ACC112 (cell line): ENCODE data around the gene FBN1.
A peak's percentile ranks its signal among the peaks of the same experiment; 100 is the strongest.

Experiments used
- H2AFZ ChIP-seq: fragments of 200-600 bp; sonication (generic); one replicate; pipeline ENCODE4 v1.6.0; 2017; ENCODE audit warnings: antibody characterized with exemption, low read length; ENCODE audit not compliant: unreplicated experiment
- H3K27ac ChIP-seq: fragments of 200-600 bp; sonication (generic); 2 replicates; pipeline ENCODE4 v1.5.1; 2014; ENCODE audit warnings: low read depth, mild to moderate bottlenecking, antibody characterized with exemption, low read length, moderate library complexity
- H3K27me3 ChIP-seq: fragments of 200-600 bp; sonication (generic); 2 replicates; pipeline ENCODE4 v1.6.1; 2014; ENCODE audit warnings: mild to moderate bottlenecking, antibody characterized with exemption, low read length, moderate library complexity, mixed read lengths; ENCODE audit not compliant: insufficient read depth
- H3K36me3 ChIP-seq: fragments of 200-600 bp; sonication (generic); 2 replicates; pipeline ENCODE4 v1.6.1; 2016; ENCODE audit warnings: mild to moderate bottlenecking, antibody characterized with exemption, low read length, moderate library complexity, mixed read lengths; ENCODE audit not compliant: insufficient read depth
- H3K4me1 ChIP-seq: fragments of 200-600 bp; sonication (generic); one replicate; pipeline ENCODE4 v1.6.1; 2016; ENCODE audit warnings: low read length, mixed read lengths; ENCODE audit not compliant: insufficient read depth, unreplicated experiment, control insufficient read depth
- H3K4me3 ChIP-seq: fragments of 200-600 bp; sonication (generic); 2 replicates; pipeline ENCODE4 v1.5.1; 2014; ENCODE audit warnings: mild to moderate bottlenecking, low read depth, low read length
- H3K79me2 ChIP-seq: fragments of 200-600 bp; sonication (generic); one replicate; pipeline ENCODE4 v1.6.0; 2016; ENCODE audit warnings: low read length; ENCODE audit not compliant: control insufficient read depth, unreplicated experiment, insufficient read depth

FBN1 gene

DNA sequence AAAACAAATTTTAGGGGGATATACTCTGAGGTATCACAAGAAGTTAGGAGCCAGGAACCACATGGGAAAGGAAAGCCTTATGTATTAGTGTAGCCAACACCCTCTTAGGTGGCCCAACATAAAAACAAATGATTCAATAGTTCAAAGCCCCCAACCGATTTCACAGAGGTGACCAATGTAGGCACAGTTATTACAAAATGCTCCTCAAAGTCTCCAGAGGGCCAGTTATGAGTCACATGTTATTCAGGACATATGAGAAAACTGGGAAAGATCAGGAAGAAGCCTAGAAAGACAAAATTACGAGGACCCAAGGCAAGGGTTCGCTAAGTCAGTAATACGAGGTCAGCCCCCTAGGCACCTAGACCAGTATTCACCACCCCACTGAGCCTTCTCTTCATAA lies 29.9 kb upstream of the FBN1 start:
- Histone ChIP-seq H3K79me2 (no peaks in the 10 kb centered on the region), H3K27me3 (no peaks in the 10 kb centered on the region), H3K36me3 (no peaks in the 10 kb centered on the region), H3K27ac (peak overlapping the region; percentile 99), H3K4me3 (no peak overlapping the region; the same call in 1 of the 2 replicates), H2AFZ (no peak overlapping the region), H3K4me1 (peaks cover 57% of the 10 kb centered on the region)

DNA sequence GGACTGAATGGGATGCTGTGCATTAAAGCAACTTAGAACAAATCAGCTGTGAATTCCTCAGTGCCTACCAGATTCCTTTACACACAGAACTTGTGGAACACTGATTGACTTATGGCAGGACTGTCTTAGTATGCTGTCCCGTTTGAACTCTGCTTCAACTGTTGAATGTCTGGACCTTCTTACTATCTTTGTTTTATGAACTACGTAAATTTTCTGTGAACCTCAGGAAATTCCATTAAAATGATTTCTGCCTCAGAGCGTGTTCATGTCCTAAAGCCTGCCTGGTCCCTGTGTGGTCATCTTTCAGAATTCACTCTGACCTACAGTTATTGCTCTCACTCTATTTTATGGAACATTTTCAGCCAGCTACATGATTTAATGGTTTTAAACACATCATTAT lies 29.4 kb upstream of the FBN1 start:
- no peaks in the 10 kb centered on the region for H3K27me3 ChIP-seq
- H2AFZ ChIP-seq: peak overlapping the region; percentile 42
- peaks cover 56% of the 10 kb centered on the region for H3K4me1 ChIP-seq
- no peaks in the 10 kb centered on the region for H3K79me2 ChIP-seq
- H3K4me3 ChIP-seq: no peak overlapping the region
- H3K36me3 ChIP-seq: no peaks in the 10 kb centered on the region
- peak overlapping the region; percentile 99 for H3K27ac ChIP-seq

DNA sequence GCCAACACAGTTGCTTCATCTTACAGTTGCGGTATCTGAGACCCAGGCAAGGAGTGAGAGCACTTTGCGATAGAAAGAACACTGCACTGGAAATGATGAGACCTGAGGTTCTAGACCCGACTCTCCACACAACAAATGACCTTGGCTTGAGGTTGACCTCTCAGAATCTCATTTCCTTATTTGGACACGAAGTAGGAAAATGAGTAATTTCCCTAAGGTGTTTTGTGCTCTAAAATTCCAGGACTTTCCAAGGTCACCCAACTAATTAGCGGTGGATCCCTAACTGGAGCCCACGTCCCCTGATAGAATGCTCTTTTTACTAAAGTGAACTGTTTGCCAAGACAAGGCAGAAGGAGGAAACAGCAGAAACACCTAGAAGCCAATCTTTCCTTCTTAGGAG lies 26.7 kb upstream of the FBN1 start:
- Histone ChIP-seq H3K4me3 (0 out of 2 replicates have a peak overlapping the region, but pooled peaks have one; percentile 33), H3K79me2 (no peaks in the 10 kb centered on the region), H3K4me1 (peaks cover 66% of the 10 kb centered on the region), H3K27ac (peak overlapping the region; percentile 99), H3K27me3 (no peaks in the 10 kb centered on the region), H3K36me3 (no peaks in the 10 kb centered on the region), H2AFZ (peak overlapping the region; percentile 5)

DNA sequence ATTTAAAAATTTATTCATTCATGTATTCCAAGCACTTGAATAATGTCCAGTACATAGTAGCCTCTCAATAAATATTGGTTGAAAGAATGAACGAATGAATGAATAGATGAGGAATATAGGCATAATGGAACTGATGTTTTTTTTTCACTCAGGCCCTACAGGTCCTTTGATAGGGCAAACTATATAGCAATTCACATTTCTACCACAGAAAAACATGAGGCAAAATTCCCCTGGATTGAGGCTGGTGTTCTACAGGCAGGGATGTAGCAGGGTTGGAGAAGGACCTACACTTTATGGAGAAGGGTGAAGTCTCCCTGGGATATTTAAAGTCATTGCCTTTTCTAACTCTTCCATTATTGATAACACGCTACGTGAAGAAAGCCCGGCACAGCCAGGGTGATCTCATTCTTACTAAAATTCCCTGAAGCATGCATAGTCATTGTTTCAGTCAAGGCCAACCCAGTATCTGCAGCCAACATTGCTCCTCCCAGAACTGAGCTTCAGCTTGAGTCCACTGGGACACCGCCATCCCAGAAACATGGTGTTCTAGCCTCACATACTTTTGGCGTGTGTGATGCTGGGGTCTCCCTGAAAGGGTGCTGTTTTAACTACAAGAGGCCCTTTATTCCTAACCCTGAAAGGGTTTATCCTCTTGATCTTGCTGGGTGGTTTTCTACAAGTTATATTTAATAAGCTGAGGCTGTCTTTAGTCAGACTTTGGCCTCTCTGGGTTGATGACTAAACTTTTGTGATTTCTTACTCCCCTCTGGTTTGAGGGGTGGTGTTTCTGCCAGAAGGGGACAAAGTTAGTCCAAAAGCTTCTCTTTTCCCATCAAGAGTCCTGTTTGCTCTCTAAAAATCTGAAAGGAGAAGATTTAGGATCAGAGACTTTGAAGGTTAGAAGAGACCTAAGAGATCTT lies 25.9 kb upstream of the FBN1 start:
- Histone ChIP-seq H3K36me3 (no peaks in the 10 kb centered on the region), H3K4me1 (peaks cover 67% of the 10 kb centered on the region), H2AFZ (peak overlapping the region; percentile 35), H3K79me2 (no peaks in the 10 kb centered on the region), H3K4me3 (peak overlapping the region; percentile 33; the same call in 1 of the 2 replicates), H3K27me3 (no peaks in the 10 kb centered on the region), H3K27ac (peak overlapping the region; percentile 99)

DNA sequence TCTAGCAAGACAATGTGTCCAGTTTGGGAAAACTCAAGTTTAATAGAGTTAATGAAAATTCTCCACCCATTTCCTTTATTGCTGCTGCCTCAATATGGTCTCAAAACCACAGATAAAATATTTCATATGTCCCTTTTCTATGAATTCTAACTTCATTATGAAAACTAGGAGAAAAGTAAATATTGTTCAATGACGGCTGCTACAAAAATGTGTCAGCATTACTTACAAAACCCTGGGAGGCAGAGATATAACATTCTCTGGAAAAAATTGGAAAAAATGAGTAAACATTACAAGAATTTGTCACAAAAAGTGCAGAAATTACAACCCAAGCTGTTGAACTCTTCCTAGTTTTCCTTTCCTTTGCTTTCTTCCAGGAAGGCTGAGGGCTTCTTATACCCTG lies 22.2 kb upstream of the FBN1 start:
- Histone ChIP-seq H2AFZ (peak overlapping the region; percentile 74), H3K4me1 (peaks cover 42% of the 10 kb centered on the region)

DNA sequence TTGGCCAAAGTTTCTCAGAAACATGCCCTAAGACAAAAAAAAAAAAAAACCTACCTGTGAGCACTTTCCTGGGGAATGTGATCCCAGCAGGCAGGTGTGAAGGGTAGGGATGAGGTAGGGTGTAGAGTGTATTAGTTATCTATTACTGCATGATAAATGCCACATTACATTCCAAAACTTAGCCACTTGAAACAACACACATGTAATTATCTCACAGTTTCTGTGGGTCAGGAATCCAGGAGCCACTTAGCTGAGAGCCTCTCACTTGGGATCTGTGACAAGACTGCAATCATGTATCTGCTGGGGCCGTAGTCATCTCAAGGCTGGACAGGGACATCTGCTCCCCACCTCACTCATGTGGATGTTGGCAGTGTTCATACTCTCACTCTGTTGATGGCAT lies 18.9 kb upstream of the FBN1 start:
- no peaks in the 10 kb centered on the region for H3K79me2 ChIP-seq
- no peaks in the 10 kb centered on the region for H3K36me3 ChIP-seq
- H3K27ac ChIP-seq: no peak overlapping the region

More for the DNA sequence above, 22.2 kb upstream of the FBN1 start:
- Histone ChIP-seq H3K27me3 (no peaks in the 10 kb centered on the region), H3K4me3 (peak overlapping the region; percentile 61), H3K36me3 (no peaks in the 10 kb centered on the region), H3K79me2 (no peaks in the 10 kb centered on the region), H3K27ac (peak overlapping the region; percentile 95)

DNA sequence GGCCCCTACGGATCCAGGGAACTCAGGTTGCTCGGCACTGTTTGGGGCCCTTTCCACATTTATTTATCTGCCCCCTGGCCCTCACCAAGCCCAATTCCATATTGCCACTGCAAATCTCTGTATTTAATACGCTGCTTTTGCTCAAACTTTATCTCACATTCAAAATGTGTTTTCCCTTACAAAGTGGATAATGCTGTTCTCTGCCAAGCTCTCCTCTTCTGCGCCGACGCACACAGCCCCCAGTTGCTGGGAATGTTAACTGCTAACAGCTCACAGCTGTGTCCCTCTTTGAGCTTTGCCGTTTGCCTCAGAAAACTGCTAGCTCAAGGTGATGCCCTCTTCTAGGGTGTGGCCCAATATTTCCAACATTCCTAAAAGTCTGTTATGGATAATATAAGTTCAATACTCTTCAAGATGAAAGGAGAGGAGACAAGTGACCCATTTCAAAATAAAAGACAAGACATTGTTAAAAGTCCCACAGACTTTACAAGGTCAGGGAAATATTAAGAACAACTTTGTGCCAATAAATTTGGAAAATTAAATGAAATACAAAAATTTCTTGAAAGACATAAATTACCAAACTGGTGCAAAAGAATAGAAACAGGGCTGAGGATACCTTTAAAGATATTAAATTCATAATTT lies 12.6 kb upstream of the FBN1 start:
- Histone ChIP-seq H3K36me3 (no peaks in the 10 kb centered on the region), H3K4me1 (no peaks in the 10 kb centered on the region), H3K4me3 (no peak overlapping the region), H2AFZ (peak overlapping the region; percentile 7), H3K27ac (no peak overlapping the region), H3K27me3 (no peaks in the 10 kb centered on the region), H3K79me2 (no peaks in the 10 kb centered on the region)

More for the DNA sequence above, 18.9 kb upstream of the FBN1 start:
- Histone ChIP-seq H2AFZ (no peak overlapping the region), H3K4me1 (peaks cover 16% of the 10 kb centered on the region), H3K4me3 (no peak overlapping the region), H3K27me3 (no peaks in the 10 kb centered on the region)

DNA sequence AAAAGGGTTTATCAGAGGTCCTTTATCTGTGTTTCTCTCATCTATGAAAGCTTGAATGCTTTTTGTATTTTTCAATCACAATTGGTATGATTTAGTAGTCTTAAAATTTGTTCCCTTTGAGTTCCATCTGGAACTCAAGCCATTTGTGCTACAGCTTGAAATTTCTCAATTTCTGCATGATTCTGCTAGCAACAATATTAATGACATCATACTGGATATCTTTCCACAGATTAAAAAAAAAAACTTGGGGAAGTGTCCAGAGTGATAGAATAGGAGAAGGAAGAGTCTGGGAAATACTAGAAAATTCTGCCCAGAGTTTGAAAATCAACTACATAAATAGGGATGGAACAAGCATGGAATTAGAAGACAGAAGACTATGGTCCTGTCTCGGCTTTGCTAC lies 9.3 kb upstream of the FBN1 start:
- Histone ChIP-seq H3K79me2 (no peaks in the 10 kb centered on the region), H3K27ac (no peak overlapping the region), H3K4me1 (no peaks in the 10 kb centered on the region), H3K36me3 (no peaks in the 10 kb centered on the region), H2AFZ (no peak overlapping the region), H3K27me3 (no peaks in the 10 kb centered on the region), H3K4me3 (no peak overlapping the region)

DNA sequence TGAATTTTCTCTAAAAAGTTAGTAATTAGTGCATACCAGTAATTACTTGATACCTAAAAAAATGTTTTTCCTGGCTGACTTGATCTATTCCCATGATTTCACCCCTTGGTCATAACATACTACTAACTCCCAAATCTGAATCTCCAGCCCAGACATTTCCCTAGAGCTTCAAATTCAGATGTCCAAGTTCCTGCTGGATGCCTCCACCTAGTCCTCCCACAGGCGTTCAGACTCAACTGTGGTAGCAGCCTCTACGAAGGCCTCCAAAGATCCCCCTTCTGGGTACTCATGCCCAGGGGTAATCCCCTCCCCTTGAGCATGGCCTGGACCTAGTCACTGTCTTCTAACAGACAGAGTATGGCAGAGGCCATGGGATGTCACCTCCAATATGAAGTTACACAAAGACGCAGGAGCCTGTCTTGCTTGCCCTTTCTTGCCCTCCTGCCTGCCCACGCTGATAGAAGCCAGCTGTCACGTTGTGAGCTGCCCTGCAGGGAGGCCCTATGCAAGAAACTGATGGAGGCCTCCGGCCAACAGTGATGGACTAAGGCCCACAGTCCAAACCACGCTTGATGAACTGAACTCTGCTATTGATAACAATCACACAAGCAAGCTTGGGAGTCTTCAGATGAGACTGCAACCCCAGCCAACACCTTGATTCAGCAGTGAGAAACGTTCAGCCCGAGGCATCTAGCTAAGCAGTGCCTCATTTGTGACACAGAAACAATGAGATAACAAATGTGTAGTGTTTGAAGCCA lies 8.6 kb upstream of the FBN1 start:
- no peaks in the 10 kb centered on the region for H3K79me2 ChIP-seq
- H3K36me3 ChIP-seq: no peaks in the 10 kb centered on the region
- H3K4me1 ChIP-seq: no peaks in the 10 kb centered on the region
- H3K27ac ChIP-seq: no peak overlapping the region
- H3K27me3 ChIP-seq: no peaks in the 10 kb centered on the region
- no peak overlapping the region for H2AFZ ChIP-seq
- H3K4me3 ChIP-seq: no peak overlapping the region

DNA sequence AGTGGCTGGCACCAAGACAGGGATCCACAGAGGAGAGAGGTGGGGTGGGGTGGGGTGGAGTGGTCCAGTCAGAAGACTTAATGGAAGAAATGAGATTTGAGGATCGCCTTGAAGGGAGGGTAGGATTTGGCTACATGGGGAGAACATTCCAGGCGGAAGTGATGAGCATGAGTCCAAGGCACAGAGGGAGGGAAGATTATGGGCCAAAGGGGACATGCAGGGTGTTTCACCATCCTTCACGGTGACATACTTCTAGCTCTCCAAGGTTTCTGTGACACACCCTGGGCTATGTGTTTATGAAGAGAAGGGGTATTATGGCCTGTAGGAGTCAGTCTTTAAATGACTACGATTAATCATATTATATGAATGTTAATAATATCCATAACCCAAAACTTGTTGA lies 7.7 kb upstream of the FBN1 start:
- no peak overlapping the region for H3K27ac ChIP-seq
- no peaks in the 10 kb centered on the region for H3K79me2 ChIP-seq
- no peak overlapping the region for H3K4me3 ChIP-seq
- H3K27me3 ChIP-seq: no peaks in the 10 kb centered on the region
- no peaks in the 10 kb centered on the region for H3K36me3 ChIP-seq
- no peak overlapping the region for H2AFZ ChIP-seq
- peaks cover 1% of the 10 kb centered on the region for H3K4me1 ChIP-seq
